Measurements from ENCODE around the gene TACSTD2. TPM values are rescaled to one million over a fixed set of nuclear protein-coding genes. Genes with fewer than 3 reads are reported as not detected.

TACSTD2 gene
- total and polyA plus RNA-seq, 8 donors, result 33.6 to 170 (median 50.5) TPM

- 17 to 22% methylated on average over 1 of the region's 1 CpG for WGBS, 2 donors
- FAIRE-seq (no peak), DNase-seq (no peak), ATAC-seq (no peak)
- Histone ChIP-seq H3K4me1 (peaks cover 0 to 16% (median 3%) of the 10 kb centered on the region in 3 donors), H3K9me3 (no peaks in the 10 kb centered on the region), H3K4me3 (no peak overlapping the region), H3K36me3 (no peaks in the 10 kb centered on the region), H3K27me3 (no peaks in the 10 kb centered on the region), H3K27ac (no peak overlapping the region)
- intact Hi-C loops (cut with DNase I), result no loop called here
- no peak for TF ChIP-seq CTCF (IDR thresholded peaks at IDR 0.05)
Measured at GRCh38 chr1:58580186-58580585, 3.1 kb upstream of the TACSTD2 start.

GRCh38 chr1:58577654-58578030 is 590 bp upstream of the TACSTD2 start:
- Histone ChIP-seq H3K9me3 (no peaks in the 10 kb centered on the region), H3K36me3 (no peaks in the 10 kb centered on the region), H3K27ac (peak overlapping the region; percentile 94 to 99 (median 96)), H3K27me3 (no peaks in the 10 kb centered on the region), H3K4me1 (peaks cover 0 to 11% (median 9%) of the 10 kb centered on the region in 3 donors), H3K4me3 (peak overlapping the region in 3 of 4 donors; percentile 32 to 72 (median 70))
- no peak for TF ChIP-seq CTCF (IDR thresholded peaks at IDR 0.05)
- FAIRE-seq, result no peak
- ATAC-seq, result peak in 3 of 4 donors; percentile 7 to 17 (median 7)
- WGBS, 2 donors, result 9 to 10% methylated on average over 3 of the region's 3 CpGs
- no peak for DNase-seq
- intact Hi-C loops (cut with DNase I), result no loop called here

DNA sequence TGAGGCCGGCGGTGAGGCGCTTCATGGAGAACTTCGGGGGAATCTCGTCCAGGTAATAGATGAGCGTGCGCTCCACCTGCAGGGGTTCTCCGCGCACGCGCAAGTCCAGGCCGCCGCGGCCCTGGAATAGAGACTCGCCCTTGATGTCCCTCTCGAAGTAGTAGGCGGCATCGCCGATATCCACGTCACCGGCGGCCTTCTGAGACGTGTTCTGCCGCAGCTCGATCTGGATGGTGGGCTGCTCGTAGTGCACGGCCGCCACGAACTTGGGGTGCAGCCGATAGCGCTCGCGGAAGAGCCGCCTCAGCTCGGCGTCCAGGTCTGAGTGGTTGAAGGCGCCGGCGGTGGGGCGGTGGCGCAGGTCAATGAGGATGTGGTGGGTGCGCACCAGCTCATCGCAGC is 726 bp downstream of the TACSTD2 start:
- H3K36me3 ChIP-seq, result no peaks in the 10 kb centered on the region
- 5 to 21% methylated on average over 42 to 43 of the region's 43 CpGs for WGBS, 2 donors
- no peaks in the 10 kb centered on the region for H3K27me3 ChIP-seq
- H3K4me3 ChIP-seq, result peak overlapping the region; percentile 24 to 72 (median 51)
- H3K9me3 ChIP-seq, result no peaks in the 10 kb centered on the region
- H3K27ac ChIP-seq, result peak overlapping the region; percentile 94 to 99 (median 96)
- FAIRE-seq, result no peak
- TF ChIP-seq CTCF (IDR thresholded peaks at IDR 0.05), result no peak
- H3K4me1 ChIP-seq, result peaks cover 0 to 19% (median 17%) of the 10 kb centered on the region in 3 donors
- peak; percentile 50 to 86 (median 70) for DNase-seq
- ATAC-seq, result peak; percentile 32 to 55 (median 43)
- intact Hi-C loops (cut with DNase I), result no loop called here

DNA sequence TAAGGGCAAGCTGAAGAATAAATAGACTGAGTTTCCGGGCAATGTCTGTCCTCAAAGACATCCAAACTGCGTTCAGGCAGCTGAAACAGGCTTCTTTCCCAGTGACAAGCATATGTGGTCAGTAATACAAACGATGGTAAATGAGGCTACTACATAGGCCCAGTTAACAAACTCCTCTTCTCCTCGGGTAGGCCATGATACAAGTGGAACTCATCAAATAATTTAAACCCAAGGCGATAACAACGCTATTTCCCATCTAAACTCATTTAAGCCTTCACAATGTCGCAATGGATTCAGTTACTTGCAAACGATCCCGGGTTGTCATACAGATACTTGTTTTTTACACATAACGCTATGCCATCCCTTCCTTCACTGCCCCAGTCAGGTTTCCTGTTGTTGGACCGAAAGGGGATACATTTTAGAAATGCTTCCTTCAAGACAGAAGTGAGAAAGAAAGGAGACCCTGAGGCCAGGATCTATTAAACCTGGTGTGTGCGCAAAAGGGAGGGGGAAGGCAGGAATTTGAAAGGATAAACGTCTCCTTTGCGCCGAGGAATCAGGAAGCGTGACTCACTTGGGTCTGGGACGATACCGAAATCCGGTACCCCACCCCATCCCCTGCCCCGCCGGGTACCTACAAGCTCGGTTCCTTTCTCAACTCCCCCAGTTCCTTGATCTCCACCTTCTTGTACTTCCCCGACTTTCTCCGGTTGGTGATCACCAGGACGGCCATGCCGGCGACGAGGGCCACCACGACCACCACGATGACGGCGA is 1.3 kb downstream of the TACSTD2 start:
- TF ChIP-seq CTCF (IDR thresholded peaks at IDR 0.05), result no peak
- intact Hi-C loops (cut with DNase I), result no loop called here
- peaks cover 0 to 19% (median 17%) of the 10 kb centered on the region in 3 donors for H3K4me1 ChIP-seq
- no peaks in the 10 kb centered on the region for H3K36me3 ChIP-seq
- H3K9me3 ChIP-seq, result no peaks in the 10 kb centered on the region
- 17 to 31% methylated on average over 32 of the region's 32 CpGs for whole genome bisulfite sequencing, 2 donors
- H3K27me3 ChIP-seq, result no peaks in the 10 kb centered on the region
- FAIRE-seq, result no peak
- peak overlapping the region; percentile 94 to 99 (median 96) for H3K27ac ChIP-seq
- ATAC-seq, result peak in 1 of 4 donors; percentile 2
- H3K4me3 ChIP-seq, result peak overlapping the region; percentile 24 to 72 (median 51)
- DNase-seq, result no peak

- H3K4me1 ChIP-seq, result peaks cover 0 to 19% (median 17%) of the 10 kb centered on the region in 3 donors
- ATAC-seq (no peak), FAIRE-seq (no peak), DNase-seq (no peak)
- H3K27me3 ChIP-seq, result no peaks in the 10 kb centered on the region
- H3K36me3 ChIP-seq, result no peaks in the 10 kb centered on the region
- peak overlapping the region; percentile 81 to 99 (median 95) for H3K27ac ChIP-seq
- no peak for TF ChIP-seq CTCF (IDR thresholded peaks at IDR 0.05)
- intact Hi-C loops (cut with DNase I), result no loop called here
- peak overlapping the region in 3 of 4 donors; percentile 15 to 72 (median 70) for H3K4me3 ChIP-seq
- 22 to 30% methylated on average over 2 of the region's 2 CpGs for WGBS, 2 donors
- H3K9me3 ChIP-seq, result no peaks in the 10 kb centered on the region
Measured at GRCh38 chr1:58574816-58575215, 2.2 kb downstream of the TACSTD2 start.

Data from pancreas (tissue), 10 donors.